Cardiac muscle cell (in vitro differentiated cells and primary cell): Measurements from ENCODE around the gene TRIM10. TPM values are rescaled to one million over a fixed set of nuclear protein-coding genes. Genes with fewer than 3 reads are reported as not detected.

Experiments used
- DNase-seq, 2 donors: peaks; one replicate each; pipeline versions ENCODE4 v3.0.0 to v3.0.0-alpha.2; 2010 to 2017; ENCODE audit warnings: low read depth in 1 of 2, low spot score in 1 of 2
- H3K27ac ChIP-seq: fragments of 200-600 bp; sonication (generic); 2 replicates; pipeline ENCODE4 v1.5.1; 2016
- H3K27me3 ChIP-seq: fragments of 200-600 bp; sonication (generic); 2 replicates; pipeline ENCODE4 v1.6.0; 2016; ENCODE audit warnings: control low read depth
- H3K36me3 ChIP-seq: fragments of 200-600 bp; sonication (generic); 2 replicates; pipeline ENCODE4 v1.5.1; 2016; ENCODE audit warnings: control low read depth
- H3K4me1 ChIP-seq: fragments of 200-600 bp; sonication (generic); 2 replicates; pipeline ENCODE4 v1.8.1; 2017; ENCODE audit warnings: low read depth, mild to moderate bottlenecking, mixed run types
- H3K4me3 ChIP-seq: fragments of 200-600 bp; sonication (generic); 2 replicates; pipeline ENCODE4 v1.5.1; 2016; ENCODE audit warnings: mild to moderate bottlenecking
- H3K9me3 ChIP-seq: fragments of 200-600 bp; sonication (generic); 2 replicates; pipeline ENCODE4 v1.5.1; 2017; ENCODE audit warnings: low read depth, mild to moderate bottlenecking, control low read depth
- polyA plus RNA-seq: library from polyadenylated mRNA; unstranded; fragments of >200 nt; fragmentation: Nextera tagmentation; extraction: Ambion mirVana; gene quantifications from 2 replicates; pipeline ENCODE4 v1.2.1, GENCODE V29; 2016
- total RNA-seq: library from RNA; depleted of rRNA; stranded (reverse); fragments of >200 nt; gene quantifications from 2 replicates; pipeline ENCODE4 v1.2.3, GENCODE V29; 2016
- TF ChIP-seq, protein P1 (sequence below): IDR thresholded peaks from 2 replicates; pipeline ENCODE4 v1.5.1; 2012; ENCODE audit warnings: low read depth, mild to moderate bottlenecking, low read length

Gene TRIM10
- total and polyA plus RNA-seq, 2 experiments from 2014 or later, result not detected

DNA sequence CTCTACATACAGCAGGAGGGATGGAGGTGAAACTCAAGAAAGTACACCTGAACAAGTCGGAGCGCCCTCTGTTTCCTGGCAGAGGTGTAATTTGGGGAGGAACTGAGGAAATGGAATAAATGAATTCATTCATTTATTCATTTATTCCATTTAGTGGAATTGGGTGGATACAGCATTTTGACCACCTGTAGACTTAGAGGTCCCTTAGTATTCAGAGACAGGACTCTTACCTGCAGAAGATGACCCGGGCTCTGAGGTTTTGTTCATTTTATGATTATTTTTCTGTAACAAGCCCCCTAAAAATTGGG lies 57.2 kb downstream of the TRIM10 start:
- H3K9me3 ChIP-seq, result no peaks in the 10 kb centered on the region
- H3K27ac ChIP-seq, result no peak overlapping the region
- no peak for DNase-seq
- H3K27me3 ChIP-seq, result peaks cover 98% of the 10 kb centered on the region
- TF ChIP-seq, protein P1, sequence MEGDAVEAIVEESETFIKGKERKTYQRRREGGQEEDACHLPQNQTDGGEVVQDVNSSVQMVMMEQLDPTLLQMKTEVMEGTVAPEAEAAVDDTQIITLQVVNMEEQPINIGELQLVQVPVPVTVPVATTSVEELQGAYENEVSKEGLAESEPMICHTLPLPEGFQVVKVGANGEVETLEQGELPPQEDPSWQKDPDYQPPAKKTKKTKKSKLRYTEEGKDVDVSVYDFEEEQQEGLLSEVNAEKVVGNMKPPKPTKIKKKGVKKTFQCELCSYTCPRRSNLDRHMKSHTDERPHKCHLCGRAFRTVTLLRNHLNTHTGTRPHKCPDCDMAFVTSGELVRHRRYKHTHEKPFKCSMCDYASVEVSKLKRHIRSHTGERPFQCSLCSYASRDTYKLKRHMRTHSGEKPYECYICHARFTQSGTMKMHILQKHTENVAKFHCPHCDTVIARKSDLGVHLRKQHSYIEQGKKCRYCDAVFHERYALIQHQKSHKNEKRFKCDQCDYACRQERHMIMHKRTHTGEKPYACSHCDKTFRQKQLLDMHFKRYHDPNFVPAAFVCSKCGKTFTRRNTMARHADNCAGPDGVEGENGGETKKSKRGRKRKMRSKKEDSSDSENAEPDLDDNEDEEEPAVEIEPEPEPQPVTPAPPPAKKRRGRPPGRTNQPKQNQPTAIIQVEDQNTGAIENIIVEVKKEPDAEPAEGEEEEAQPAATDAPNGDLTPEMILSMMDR, result no peak
- no peaks in the 10 kb centered on the region for H3K4me1 ChIP-seq
- H3K4me3 ChIP-seq, result no peak overlapping the region
- H3K36me3 ChIP-seq, result no peaks in the 10 kb centered on the region

DNA sequence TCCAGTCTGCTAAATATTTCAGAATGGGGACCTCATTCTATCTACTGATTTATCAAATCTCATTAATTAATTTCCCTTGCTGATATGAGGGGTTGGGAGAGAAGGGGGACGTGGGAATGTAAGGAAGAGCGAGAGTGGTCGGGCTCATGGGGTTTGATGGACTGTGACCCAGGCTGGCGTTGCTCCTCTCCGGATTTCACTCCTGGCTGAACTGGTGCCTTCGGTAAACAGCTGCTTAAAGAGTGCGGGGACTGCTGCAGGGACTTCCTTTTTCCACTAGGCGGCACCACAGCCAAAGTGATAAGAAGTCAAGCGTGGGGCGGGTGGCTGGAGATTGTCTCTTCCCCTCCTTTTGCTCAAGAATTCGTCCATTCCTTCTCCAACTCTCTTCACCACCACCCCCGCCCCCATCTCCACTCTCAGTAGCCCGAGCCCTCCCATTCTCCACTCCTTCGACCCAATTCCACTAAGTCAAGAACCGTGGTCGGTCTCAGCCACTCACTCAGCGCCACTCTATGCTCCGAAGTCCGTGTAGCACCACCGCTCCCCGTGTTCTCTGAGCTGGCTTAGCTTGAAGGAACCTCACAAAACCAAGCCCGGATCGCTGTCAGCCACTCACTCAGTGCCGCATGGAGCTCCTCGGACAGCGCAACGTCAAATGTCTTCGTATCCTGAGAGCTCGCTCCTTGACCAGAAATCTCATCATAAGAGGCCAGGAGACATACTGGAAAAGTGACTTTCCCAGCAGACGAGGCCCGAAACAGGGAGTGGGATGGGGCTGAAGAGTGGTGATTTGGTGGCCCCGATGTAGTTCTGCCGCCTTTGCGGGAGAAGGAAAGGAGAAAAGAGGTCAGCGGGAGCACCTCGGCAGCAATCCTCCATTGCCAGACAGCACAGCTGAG lies 57.8 kb downstream of the TRIM10 start:
- no peaks in the 10 kb centered on the region for H3K36me3 ChIP-seq
- H3K27ac ChIP-seq, result no peak overlapping the region
- peak overlapping the region; percentile 30 for H3K4me3 ChIP-seq
- peaks cover 100% of the 10 kb centered on the region for H3K27me3 ChIP-seq
- TF ChIP-seq, protein P1, result peak; percentile 92
- no peaks in the 10 kb centered on the region for H3K9me3 ChIP-seq
- no peaks in the 10 kb centered on the region for H3K4me1 ChIP-seq
- DNase-seq, result peak; percentile 86 to 92

DNA sequence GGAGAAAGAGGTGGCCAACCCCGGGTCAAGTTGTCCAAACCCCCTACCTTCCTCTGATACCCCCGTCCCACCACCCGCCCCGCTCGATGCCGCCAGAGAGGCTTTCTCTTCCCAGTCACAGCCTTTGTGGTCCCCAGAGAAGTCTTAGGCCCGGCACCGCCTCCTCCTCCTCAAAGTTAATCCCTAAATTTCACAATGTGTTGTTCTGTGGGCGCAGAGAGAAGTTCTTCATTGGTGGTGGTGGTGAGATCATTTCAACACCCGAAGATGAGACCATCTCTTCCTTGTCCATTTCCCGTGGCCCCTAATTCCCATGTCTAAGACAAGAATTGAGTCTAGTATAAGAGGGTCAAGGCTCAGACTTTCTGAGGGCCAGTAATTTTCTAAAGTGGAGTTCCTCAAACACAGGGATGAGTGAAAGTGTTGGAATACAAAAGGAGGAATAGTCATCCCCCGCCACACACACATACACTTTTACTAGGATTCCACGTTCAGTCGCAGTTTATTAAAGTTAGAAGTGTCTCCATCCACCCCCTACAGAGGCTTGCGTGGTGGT lies 58.5 kb downstream of the TRIM10 start:
- H3K27me3 ChIP-seq, result peaks cover 100% of the 10 kb centered on the region
- no peaks in the 10 kb centered on the region for H3K9me3 ChIP-seq
- H3K4me1 ChIP-seq, result no peaks in the 10 kb centered on the region
- no peak overlapping the region for H3K27ac ChIP-seq
- no peaks in the 10 kb centered on the region for H3K36me3 ChIP-seq
- TF ChIP-seq, protein P1, result no peak
- peak in 1 of 2 donors; percentile 67 for DNase-seq
- peak overlapping the region; percentile 16 for H3K4me3 ChIP-seq

Other genes starting within 250 kb of the TRIM10 start
- 164 and 177 TPM in 2 replicates for gene HLA-A, start 218.7 kb downstream of the TRIM10 start, total RNA-seq
- gene HLA-A, start 218.7 kb downstream of the TRIM10 start, polyA plus RNA-seq, result 119 TPM in 2 replicates
- gene POLR1H, start 99.9 kb downstream of the TRIM10 start, total RNA-seq, result 22.0 and 22.4 TPM in 2 replicates
- 26.8 and 55.1 TPM in 2 replicates for gene POLR1H, start 99.9 kb downstream of the TRIM10 start, polyA plus RNA-seq
- gene PPP1R11, start 94.0 kb downstream of the TRIM10 start, total RNA-seq, result 30.0 and 38.3 TPM in 2 replicates
- 47.7 and 63.7 TPM in 2 replicates for gene PPP1R11, start 94.0 kb downstream of the TRIM10 start, polyA plus RNA-seq
- gene RNF39, start 85.4 kb downstream of the TRIM10 start, total RNA-seq, result not detected in 2 replicates
- 0.46 and 0.90 TPM in 2 replicates for gene RNF39, start 85.4 kb downstream of the TRIM10 start, polyA plus RNA-seq
- gene TRIM31, start 48.1 kb downstream of the TRIM10 start, total RNA-seq, result not detected in 2 replicates
- gene TRIM31, start 48.1 kb downstream of the TRIM10 start, polyA plus RNA-seq, result not detected in 2 replicates
- not detected in 2 replicates for gene TRIM40, start 25.1 kb downstream of the TRIM10 start, total RNA-seq
- not detected in 2 replicates for gene TRIM40, start 25.1 kb downstream of the TRIM10 start, polyA plus RNA-seq
- not detected in 2 replicates for gene TRIM15, start 2.3 kb upstream of the TRIM10 start, total RNA-seq
- gene TRIM15, start 2.3 kb upstream of the TRIM10 start, polyA plus RNA-seq, result not detected in 2 replicates
- gene TRIM26, start 52.2 kb upstream of the TRIM10 start, total RNA-seq, result 17.2 and 24.4 TPM in 2 replicates
- gene TRIM26, start 52.2 kb upstream of the TRIM10 start, polyA plus RNA-seq, result 18.0 and 18.8 TPM in 2 replicates
- gene TRIM39, start 165.7 kb upstream of the TRIM10 start, total RNA-seq, result 13.9 and 16.1 TPM in 2 replicates
- gene TRIM39, start 165.7 kb upstream of the TRIM10 start, polyA plus RNA-seq, result 15.4 and 19.4 TPM in 2 replicates
- 47.4 and 84.5 TPM in 2 replicates for gene RPP21, start 183.9 kb upstream of the TRIM10 start, total RNA-seq
- 62.6 and 65.5 TPM in 2 replicates for gene RPP21, start 183.9 kb upstream of the TRIM10 start, polyA plus RNA-seq